Parathyroid adenoma (tissue), 2 donors: ENCODE data around the gene NALCN.

Experiments used
- H2AFZ ChIP-seq: fragments of 300-600 bp; sonication (generic); one replicate; pipeline ENCODE4 v1.7.0; 2017; ENCODE audit warnings: antibody characterized with exemption, mild to moderate bottlenecking
- H3K27ac ChIP-seq: fragments of 300-600 bp; sonication (generic); one replicate; pipeline ENCODE4 v1.7.0; 2017
- H3K27me3 ChIP-seq: fragments of 300-600 bp; sonication (generic); one replicate; pipeline ENCODE4 v1.7.0; 2017; ENCODE audit warnings: low read length; ENCODE audit not compliant: control insufficient read depth, insufficient read depth
- H3K36me3 ChIP-seq: fragments of 300-600 bp; sonication (generic); one replicate; pipeline ENCODE4 v1.7.0; 2017; ENCODE audit warnings: low read length; ENCODE audit not compliant: control insufficient read depth, insufficient read depth
- H3K4me1 ChIP-seq: fragments of 300-600 bp; sonication (generic); one replicate; pipeline ENCODE4 v1.7.0; 2017; ENCODE audit warnings: control low read depth
- H3K4me2 ChIP-seq: fragments of 300-600 bp; sonication (generic); one replicate; pipeline ENCODE4 v1.7.0; 2017; ENCODE audit warnings: low read length
- H3K4me3 ChIP-seq: fragments of 300-600 bp; sonication (generic); one replicate; pipeline ENCODE4 v1.7.0; 2017; ENCODE audit warnings: low read depth, low read length
- H3K79me2 ChIP-seq: fragments of 300-600 bp; sonication (generic); one replicate; pipeline ENCODE4 v1.7.0; 2017; ENCODE audit warnings: control low read depth
- H3K9ac ChIP-seq: fragments of 300-600 bp; sonication (generic); one replicate; pipeline ENCODE4 v1.7.0; 2017; ENCODE audit warnings: mild to moderate bottlenecking
- H3K9me3 ChIP-seq: fragments of 300-600 bp; sonication (generic); one replicate; pipeline ENCODE4 v1.7.0; 2017; ENCODE audit warnings: low read length; ENCODE audit not compliant: control insufficient read depth
- TF ChIP-seq, protein P1 (sequence below): fragments of 300-600 bp; sonication (generic); IDR thresholded peaks from one replicate; pipeline ENCODE4 v1.7.0; 2017; ENCODE audit warnings: antibody characterized with exemption, mild to moderate bottlenecking
- donor health status: primary hyperparathyroidism.

The NALCN gene

DNA sequence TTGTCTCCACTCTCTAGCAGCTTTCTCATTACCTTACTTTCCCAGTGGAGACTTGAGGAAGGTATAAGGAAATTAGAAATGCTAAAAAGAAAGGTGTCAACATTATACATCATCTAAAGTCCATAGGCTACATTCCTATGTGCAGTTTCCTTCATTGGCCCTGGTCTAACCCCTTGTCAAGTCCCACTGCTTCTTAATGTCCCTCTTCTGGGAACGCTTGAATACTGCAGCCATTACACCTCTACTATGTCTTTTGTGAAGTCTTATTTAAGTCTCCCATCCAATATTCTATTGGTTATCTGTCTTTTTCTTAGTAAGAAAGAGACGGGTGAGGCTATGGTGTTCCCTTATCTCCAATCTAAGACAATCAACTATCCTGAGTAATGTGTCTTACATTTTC, 409.1 kb downstream of the NALCN start:
- H3K4me3 ChIP-seq = no peak overlapping the region
- no peaks in the 10 kb centered on the region for H3K9me3 ChIP-seq
- H3K27me3 ChIP-seq = no peaks in the 10 kb centered on the region
- no peaks in the 10 kb centered on the region for H3K79me2 ChIP-seq
- no peak overlapping the region for H3K4me2 ChIP-seq
- H3K9ac ChIP-seq = no peak overlapping the region
- H2AFZ ChIP-seq = no peak overlapping the region
- TF ChIP-seq, protein P1, sequence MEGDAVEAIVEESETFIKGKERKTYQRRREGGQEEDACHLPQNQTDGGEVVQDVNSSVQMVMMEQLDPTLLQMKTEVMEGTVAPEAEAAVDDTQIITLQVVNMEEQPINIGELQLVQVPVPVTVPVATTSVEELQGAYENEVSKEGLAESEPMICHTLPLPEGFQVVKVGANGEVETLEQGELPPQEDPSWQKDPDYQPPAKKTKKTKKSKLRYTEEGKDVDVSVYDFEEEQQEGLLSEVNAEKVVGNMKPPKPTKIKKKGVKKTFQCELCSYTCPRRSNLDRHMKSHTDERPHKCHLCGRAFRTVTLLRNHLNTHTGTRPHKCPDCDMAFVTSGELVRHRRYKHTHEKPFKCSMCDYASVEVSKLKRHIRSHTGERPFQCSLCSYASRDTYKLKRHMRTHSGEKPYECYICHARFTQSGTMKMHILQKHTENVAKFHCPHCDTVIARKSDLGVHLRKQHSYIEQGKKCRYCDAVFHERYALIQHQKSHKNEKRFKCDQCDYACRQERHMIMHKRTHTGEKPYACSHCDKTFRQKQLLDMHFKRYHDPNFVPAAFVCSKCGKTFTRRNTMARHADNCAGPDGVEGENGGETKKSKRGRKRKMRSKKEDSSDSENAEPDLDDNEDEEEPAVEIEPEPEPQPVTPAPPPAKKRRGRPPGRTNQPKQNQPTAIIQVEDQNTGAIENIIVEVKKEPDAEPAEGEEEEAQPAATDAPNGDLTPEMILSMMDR = no peak
- H3K4me1 ChIP-seq = no peaks in the 10 kb centered on the region
- no peak overlapping the region for H3K27ac ChIP-seq
- no peaks in the 10 kb centered on the region for H3K36me3 ChIP-seq
